Neural progenitor cell (in vitro differentiated cells): Measurements from ENCODE around the gene TLR4.

Source experiments
- CTCF ChIP-seq: fragments of 200-600 bp; sonication (generic); IDR thresholded peaks from 2 replicates; pipeline ENCODE4 v1.5.1; 2017; ENCODE audit warnings: antibody characterized with exemption, mild to moderate bottlenecking
- EZH2 ChIP-seq: fragments of 200-600 bp; sonication (generic); IDR thresholded peaks from 2 replicates; pipeline ENCODE4 v1.6.1; 2017; ENCODE audit warnings: antibody characterized with exemption, mild to moderate bottlenecking, moderate library complexity
- EZH2phosphoT487 ChIP-seq: fragments of 200-600 bp; sonication (generic); IDR thresholded peaks from 2 replicates; pipeline ENCODE4 v1.6.1; 2017; ENCODE audit warnings: antibody characterized with exemption

GRCh38 chr9:117722108-117722761 lies 18.0 kb downstream of the TLR4 start:
- TF ChIP-seq CTCF (no peak), EZH2phosphoT487 (no peak), EZH2 (no peak)
